WTC11 (cell line): ENCODE data around the gene ACSF3. TPM values are rescaled to one million over a fixed set of nuclear protein-coding genes. Genes with fewer than 3 reads are reported as not detected.

Experiments
- ATAC-seq: fragments of 200-7000 bp; cut with Tn5 transposase; 2 replicates; pipeline ENCODE4 v1.10.0; 2021; ENCODE audit warnings: mild to moderate bottlenecking, moderate library complexity
- CTCF ChIA-PET: fragments of 300-600 bp; sonication (Branson Sonifier 250); formaldehyde crosslinking; loops from one replicate; lab custom pipeline; 2021; ENCODE audit warnings: antibody characterized with exemption; lab: Charles Lee
- POLR2A ChIA-PET: fragments of 350-600 bp; sonication (Branson Sonifier 250); formaldehyde crosslinking; loops from one replicate; lab custom pipeline; 2021; ENCODE audit warnings: antibody characterized with exemption; lab: Charles Lee
- DNase-seq: peaks from one replicate; pipeline ENCODE4 v3.0.0; 2021; ENCODE audit warnings: low spot score
- H3K27ac Mint-ChIP-seq: 2 replicates; pipeline ENCODE4 v1.8.0; 2021; ENCODE audit warnings: mixed read lengths
- H3K27me3 Mint-ChIP-seq: 2 replicates; pipeline ENCODE4 v1.8.0; 2021; ENCODE audit warnings: low read depth, mild to moderate bottlenecking, moderate library complexity, mixed read lengths
- H3K36me3 Mint-ChIP-seq: 2 replicates; pipeline ENCODE4 v1.8.0; 2021; ENCODE audit warnings: mixed read lengths
- H3K4me1 Mint-ChIP-seq: 2 replicates; pipeline ENCODE4 v1.8.0; 2022; ENCODE audit warnings: mixed read lengths
- H3K4me3 Mint-ChIP-seq: 2 replicates; pipeline ENCODE4 v1.8.0; 2021; ENCODE audit warnings: mild to moderate bottlenecking, moderate library complexity, mixed read lengths
- H3K9me3 Mint-ChIP-seq: 2 replicates; pipeline ENCODE4 v1.8.0; 2021; ENCODE audit warnings: mixed read lengths
- ARID4B ChIP-seq: sonication (generic); formaldehyde crosslinking; IDR thresholded peaks from 2 replicates; pipeline ENCODE4 v1.8.0; 2023; ENCODE audit warnings: missing genetic modification reagents, mild to moderate bottlenecking, borderline replicate concordance
- ATF1 ChIP-seq: sonication (generic); formaldehyde crosslinking; IDR thresholded peaks from 2 replicates; pipeline ENCODE4 v1.8.1; 2023; ENCODE audit warnings: mild to moderate bottlenecking, moderate library complexity, missing genetic modification reagents
- CREB1 ChIP-seq: sonication (generic); formaldehyde crosslinking; IDR thresholded peaks from 2 replicates; pipeline ENCODE4 v1.8.0; 2023; ENCODE audit warnings: mild to moderate bottlenecking, missing genetic modification reagents
- E2F4 ChIP-seq: sonication (generic); formaldehyde crosslinking; IDR thresholded peaks from 2 replicates; pipeline ENCODE4 v1.8.1; 2022; ENCODE audit warnings: low read depth, mild to moderate bottlenecking, moderate library complexity, missing genetic modification reagents, borderline replicate concordance
- EMX1 ChIP-seq: fragments of 250-450 bp; sonication (Bioruptor Pico); IDR thresholded peaks from 2 replicates; pipeline ENCODE4 v1.8.0; 2021; ENCODE audit warnings: mild to moderate bottlenecking
- ERG ChIP-seq: fragments of 250-450 bp; sonication (Bioruptor Pico); IDR thresholded peaks from 2 replicates; pipeline ENCODE4 v1.8.0; 2021; ENCODE audit warnings: mild to moderate bottlenecking
- FOXJ3 ChIP-seq: sonication (generic); formaldehyde crosslinking; IDR thresholded peaks from 2 replicates; pipeline ENCODE4 v1.9.0; 2021; ENCODE audit warnings: missing genetic modification reagents, mild to moderate bottlenecking, borderline replicate concordance
- IRF2 ChIP-seq: sonication (generic); formaldehyde crosslinking; IDR thresholded peaks from 2 replicates; pipeline ENCODE4 v1.8.0; 2022; ENCODE audit warnings: low read depth, missing genetic modification reagents, borderline replicate concordance
- JAZF1 ChIP-seq: fragments of 250-450 bp; sonication (Bioruptor Pico); IDR thresholded peaks from 2 replicates; pipeline ENCODE4 v1.9.0; 2021; ENCODE audit warnings: moderate library complexity, mild to moderate bottlenecking, inconsistent platforms
- NFE2L1 ChIP-seq: sonication (generic); formaldehyde crosslinking; IDR thresholded peaks from 2 replicates; pipeline ENCODE4 v1.8.1; 2023; ENCODE audit warnings: missing genetic modification reagents
- RELA ChIP-seq: sonication (generic); formaldehyde crosslinking; IDR thresholded peaks from 2 replicates; pipeline ENCODE4 v1.8.1; 2022; ENCODE audit warnings: missing genetic modification reagents, mild to moderate bottlenecking, borderline replicate concordance
- SOX15 ChIP-seq: fragments of 250-450 bp; sonication (Bioruptor Pico); IDR thresholded peaks from 2 replicates; pipeline ENCODE4 v1.9.0; 2021; ENCODE audit warnings: mild to moderate bottlenecking
- TCF7 ChIP-seq: sonication (generic); formaldehyde crosslinking; IDR thresholded peaks from 2 replicates; pipeline ENCODE4 v1.8.0; 2022; ENCODE audit warnings: mild to moderate bottlenecking, low read depth, missing genetic modification reagents, moderate library complexity
- TP53 ChIP-seq: sonication (generic); formaldehyde crosslinking; IDR thresholded peaks from 2 replicates; pipeline ENCODE4 v1.8.1; 2023; ENCODE audit warnings: mild to moderate bottlenecking, missing genetic modification reagents
- ZBTB21 ChIP-seq: sonication (generic); formaldehyde crosslinking; IDR thresholded peaks from 2 replicates; pipeline ENCODE4 v1.8.1; 2023; ENCODE audit warnings: mild to moderate bottlenecking, missing genetic modification reagents, borderline replicate concordance
- ZNF138 ChIP-seq: sonication (generic); formaldehyde crosslinking; conservative IDR thresholded peaks from 2 replicates; pipeline ENCODE4 v1.8.1; 2022; ENCODE audit warnings: mild to moderate bottlenecking, moderate library complexity, missing genetic modification reagents
- ZNF263 ChIP-seq: sonication (generic); formaldehyde crosslinking; IDR thresholded peaks from 2 replicates; pipeline ENCODE4 v1.8.1; 2022; ENCODE audit warnings: low read depth, mild to moderate bottlenecking, moderate library complexity, missing genetic modification reagents
- ZNF512 ChIP-seq: sonication (generic); formaldehyde crosslinking; IDR thresholded peaks from 2 replicates; pipeline ENCODE4 v1.8.1; 2022; ENCODE audit warnings: missing genetic modification reagents, borderline replicate concordance
- total RNA-seq: library from RNA; stranded (reverse); gene quantifications from 3 replicates; pipeline ENCODE4 v1.2.3, GENCODE V29; 2021
- TF ChIP-seq, protein P1 (sequence below): sonication (generic); formaldehyde crosslinking; IDR thresholded peaks from 2 replicates; pipeline ENCODE4 v1.8.0; 2023; ENCODE audit warnings: mild to moderate bottlenecking, missing genetic modification reagents
- TF ChIP-seq, protein P2 (sequence below): fragments of 250-450 bp; sonication (Bioruptor Pico); IDR thresholded peaks from 2 replicates; pipeline ENCODE4 v1.9.0; 2021; ENCODE audit warnings: mild to moderate bottlenecking

The ACSF3 gene
- total RNA-seq, 1 experiment from 2014 or later = 22.9 TPM

DNA sequence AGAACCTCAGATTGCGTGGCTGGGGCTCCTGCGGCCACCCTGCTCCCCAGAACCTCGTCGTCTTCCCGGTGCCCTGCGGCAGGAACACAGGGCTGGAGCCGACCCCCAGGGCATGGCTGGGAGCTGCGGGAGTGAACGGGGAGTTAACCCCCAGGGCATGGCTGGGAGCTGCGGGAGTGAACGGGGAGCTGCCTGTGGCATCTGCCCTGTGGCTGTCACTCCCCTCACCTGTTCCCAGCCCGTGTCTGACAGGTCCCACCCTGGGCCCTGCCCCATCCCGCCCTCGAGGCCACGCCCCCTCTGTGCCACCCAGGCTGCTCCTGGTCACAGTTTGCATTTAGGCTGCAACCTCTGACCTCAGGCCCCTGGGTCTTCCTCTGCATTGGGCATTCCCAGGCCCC, 39.4 kb upstream of the ACSF3 start (continued):
- TF ChIP-seq ERG (CRISPR knock-in tag) (no peak), ZNF263 (CRISPR knock-in tag) (no peak), ZNF512 (CRISPR knock-in tag) (no peak)

DNA sequence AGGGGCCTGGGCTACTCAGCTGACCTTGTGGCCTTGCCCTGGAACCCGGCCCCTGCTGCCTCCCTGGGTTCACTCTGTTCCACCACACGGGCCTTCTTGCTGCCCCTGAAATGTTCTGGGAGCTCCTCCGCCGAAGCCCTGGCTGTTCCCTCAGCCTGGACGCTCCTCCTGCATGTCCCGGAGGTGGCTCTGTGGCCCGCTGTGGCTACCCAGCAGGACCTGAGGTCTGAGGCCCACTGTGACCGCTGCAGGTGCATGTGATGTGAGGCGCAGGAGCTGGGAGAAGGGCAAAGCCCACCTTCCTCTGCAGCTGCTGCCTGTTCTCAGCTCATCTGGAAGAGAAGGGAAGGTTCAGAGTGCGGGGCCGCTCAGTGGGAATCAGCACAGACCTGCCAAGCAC, 38.9 kb upstream of the ACSF3 start:
- no peak for ATAC-seq
- CTCF ChIA-PET = no interaction called here
- Mint-ChIP-seq H3K27me3 (no peaks in the 10 kb centered on the region), H3K4me3 (no peak overlapping the region), H3K27ac (no peak overlapping the region), H3K9me3 (no peaks in the 10 kb centered on the region), H3K4me1 (no peaks in the 10 kb centered on the region), H3K36me3 (no peaks in the 10 kb centered on the region)
- TF ChIP-seq ARID4B (CRISPR knock-in tag) = no peak
- POLR2A ChIA-PET = no interaction called here
- no peak for DNase-seq

- H3K27ac Mint-ChIP-seq = no peak overlapping the region
Measured at GRCh38 chr16:89055313-89055712, 38.3 kb upstream of the ACSF3 start.

More at GRCh38 chr16:89055313-89055712, 38.3 kb upstream of the ACSF3 start:
- Mint-ChIP-seq H3K4me3 (no peak overlapping the region), H3K36me3 (no peaks in the 10 kb centered on the region), H3K27me3 (no peaks in the 10 kb centered on the region), H3K4me1 (no peaks in the 10 kb centered on the region), H3K9me3 (no peaks in the 10 kb centered on the region)
- TF ChIP-seq ZNF138 (CRISPR knock-in tag) (no peak), JAZF1 (CRISPR knock-in tag) (no peak), RELA (CRISPR knock-in tag) (no peak), EMX1 (CRISPR knock-in tag) (no peak), TCF7 (CRISPR knock-in tag) (no peak), FOXJ3 (CRISPR knock-in tag) (no peak), TP53 (no peak), IRF2 (CRISPR knock-in tag) (no peak), ATF1 (CRISPR knock-in tag) (no peak), E2F4 (no peak), NFE2L1 (no peak), SOX15 (CRISPR knock-in tag) (no peak), ZBTB21 (CRISPR knock-in tag) (no peak), CREB1 (no peak)
- TF ChIP-seq, protein P1, sequence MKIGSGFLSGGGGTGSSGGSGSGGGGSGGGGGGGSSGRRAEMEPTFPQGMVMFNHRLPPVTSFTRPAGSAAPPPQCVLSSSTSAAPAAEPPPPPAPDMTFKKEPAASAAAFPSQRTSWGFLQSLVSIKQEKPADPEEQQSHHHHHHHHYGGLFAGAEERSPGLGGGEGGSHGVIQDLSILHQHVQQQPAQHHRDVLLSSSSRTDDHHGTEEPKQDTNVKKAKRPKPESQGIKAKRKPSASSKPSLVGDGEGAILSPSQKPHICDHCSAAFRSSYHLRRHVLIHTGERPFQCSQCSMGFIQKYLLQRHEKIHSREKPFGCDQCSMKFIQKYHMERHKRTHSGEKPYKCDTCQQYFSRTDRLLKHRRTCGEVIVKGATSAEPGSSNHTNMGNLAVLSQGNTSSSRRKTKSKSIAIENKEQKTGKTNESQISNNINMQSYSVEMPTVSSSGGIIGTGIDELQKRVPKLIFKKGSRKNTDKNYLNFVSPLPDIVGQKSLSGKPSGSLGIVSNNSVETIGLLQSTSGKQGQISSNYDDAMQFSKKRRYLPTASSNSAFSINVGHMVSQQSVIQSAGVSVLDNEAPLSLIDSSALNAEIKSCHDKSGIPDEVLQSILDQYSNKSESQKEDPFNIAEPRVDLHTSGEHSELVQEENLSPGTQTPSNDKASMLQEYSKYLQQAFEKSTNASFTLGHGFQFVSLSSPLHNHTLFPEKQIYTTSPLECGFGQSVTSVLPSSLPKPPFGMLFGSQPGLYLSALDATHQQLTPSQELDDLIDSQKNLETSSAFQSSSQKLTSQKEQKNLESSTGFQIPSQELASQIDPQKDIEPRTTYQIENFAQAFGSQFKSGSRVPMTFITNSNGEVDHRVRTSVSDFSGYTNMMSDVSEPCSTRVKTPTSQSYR (CRISPR knock-in tag) = no peak
- TF ChIP-seq, protein P2, sequence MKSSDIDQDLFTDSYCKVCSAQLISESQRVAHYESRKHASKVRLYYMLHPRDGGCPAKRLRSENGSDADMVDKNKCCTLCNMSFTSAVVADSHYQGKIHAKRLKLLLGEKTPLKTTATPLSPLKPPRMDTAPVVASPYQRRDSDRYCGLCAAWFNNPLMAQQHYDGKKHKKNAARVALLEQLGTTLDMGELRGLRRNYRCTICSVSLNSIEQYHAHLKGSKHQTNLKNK (CRISPR knock-in tag) = no peak
- DNase-seq (no peak), ATAC-seq (no peak)
- POLR2A ChIA-PET = no interaction called here
- CTCF ChIA-PET = no interaction called here
